Pulmonary artery endothelial cell (primary cell): ENCODE results near the gene HMX2. TPM values are rescaled to one million over a fixed set of nuclear protein-coding genes. Genes with fewer than 3 reads are reported as not detected.

Source experiments
- DNase-seq: peaks from one replicate; pipeline ENCODE4 v3.0.0-alpha.2; 2011; ENCODE audit warnings: low read depth, low spot score
- total RNA-seq: library from RNA; depleted of rRNA; stranded (reverse); fragments of >200 nt; gene quantifications from 2 replicates; pipeline ENCODE4 v1.2.3, GENCODE V29; 2014

The HMX2 gene
- not detected in 2 replicates for total RNA-seq

DNA sequence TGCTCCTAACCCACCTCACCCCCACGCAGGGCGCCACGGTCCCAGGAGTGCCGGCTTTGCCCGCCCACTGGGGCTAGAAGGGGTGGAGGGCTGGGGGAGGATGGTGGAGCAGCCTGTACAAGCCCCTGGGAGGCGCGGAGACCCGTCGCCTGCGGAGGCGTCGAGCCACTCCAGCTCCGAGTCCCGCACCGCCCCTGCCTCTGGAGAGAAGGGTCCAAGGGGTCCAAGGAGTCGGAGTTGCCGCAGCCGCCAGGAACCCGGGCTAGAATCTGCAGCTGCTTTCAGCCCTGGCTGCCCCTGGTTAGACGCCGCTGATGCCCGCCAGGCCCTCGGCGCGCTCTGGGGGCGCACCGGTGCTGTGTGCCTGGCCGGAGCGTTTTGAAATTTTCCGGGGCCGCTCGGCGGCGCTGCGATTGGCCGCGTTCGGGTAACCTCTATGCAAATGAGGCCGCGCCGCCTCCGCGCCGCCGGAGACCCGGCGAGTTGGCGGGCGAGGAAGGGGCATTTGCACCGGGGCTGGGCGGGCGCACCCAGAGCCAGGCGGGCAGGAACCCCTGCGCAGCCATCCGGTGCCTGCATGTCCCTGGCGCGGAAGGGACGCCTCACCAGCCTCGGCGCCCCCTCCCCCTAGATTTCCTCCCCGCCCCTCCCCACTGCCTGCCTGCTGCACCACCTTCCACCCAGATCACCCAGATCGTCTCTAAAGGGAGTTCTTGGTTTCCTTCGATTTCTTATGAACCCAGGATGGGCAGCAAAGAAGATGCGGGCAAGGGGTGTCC, at the start of gene HMX2:
Gene HMX2, plus strand, starts transcription at position 502 of the 779 bp plus-strand sequence. Its CDS starts 243 bp downstream, at position 745.
- no peak for DNase-seq

DNA sequence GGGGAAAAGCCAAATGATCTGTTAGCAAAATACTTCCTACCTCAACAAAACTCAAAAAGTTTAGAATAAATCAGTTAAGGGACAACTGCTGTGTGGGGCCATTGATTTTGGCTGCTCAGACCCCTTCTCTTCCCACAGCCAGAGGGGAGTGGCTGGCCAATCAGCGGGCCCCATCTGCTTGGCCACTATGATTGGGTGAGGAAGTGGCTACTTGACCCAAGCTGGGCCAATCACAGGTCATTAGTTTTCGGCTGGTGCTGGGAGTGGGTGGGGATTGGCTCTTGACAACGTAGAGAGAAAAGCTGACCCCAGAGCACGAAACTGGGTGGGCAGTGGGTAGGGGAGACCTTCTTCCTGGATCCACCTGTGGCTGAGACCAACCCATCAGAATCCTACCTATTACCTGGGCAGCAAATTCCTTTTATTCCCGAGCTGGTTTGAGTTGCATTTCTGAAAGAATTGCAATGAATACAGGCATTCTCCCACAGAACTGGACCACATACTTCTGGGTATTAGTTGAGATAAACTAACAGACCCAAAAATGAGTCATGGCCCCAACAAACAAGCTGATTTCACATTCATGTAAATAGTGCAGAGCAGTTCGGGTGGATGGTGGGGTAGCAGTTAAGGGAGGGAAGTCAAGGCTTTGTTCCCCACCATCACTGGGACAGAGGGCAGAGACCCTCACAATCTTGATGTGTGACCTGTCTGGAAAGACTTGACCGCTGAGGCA, 47.7 kb upstream of the HMX2 start:
- DNase-seq, result no peak

- no peak for DNase-seq
These were observed 46.1 kb upstream of the HMX2 start for GRCh38 chr10:123101872-123102271.

- no peak for DNase-seq
These were observed 45.3 kb upstream of the HMX2 start for GRCh38 chr10:123102673-123103072.

GRCh38 chr10:123103944-123104343, 44.0 kb upstream of the HMX2 start:
- DNase-seq, result no peak

GRCh38 chr10:123109466-123109865, 38.5 kb upstream of the HMX2 start:
- no peak for DNase-seq

GRCh38 chr10:123117644-123118417, 30.1 kb upstream of the HMX2 start:
- no peak for DNase-seq

- no peak for DNase-seq
These were observed 28.9 kb upstream of the HMX2 start for GRCh38 chr10:123119081-123119480.

DNA sequence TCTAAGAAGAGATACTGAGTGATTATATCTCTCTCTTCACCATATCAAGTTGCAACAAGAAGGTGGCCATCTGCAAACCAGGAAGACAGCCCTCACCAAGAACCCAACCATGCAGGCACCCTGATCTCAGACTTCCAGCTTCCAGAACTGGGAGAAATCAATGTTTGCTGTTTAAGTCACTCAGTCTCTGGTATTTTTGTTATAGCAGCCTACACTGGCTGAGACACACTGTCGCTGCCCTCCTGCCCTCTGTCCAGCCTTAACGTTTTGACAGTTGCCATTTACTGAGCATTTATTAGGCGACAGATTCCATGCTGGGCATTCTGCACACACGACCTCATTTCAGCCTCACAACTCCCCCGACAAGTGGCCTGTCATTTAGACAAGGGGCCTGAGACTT, 21.7 kb upstream of the HMX2 start:
- no peak for DNase-seq

- DNase-seq, result no peak
These were observed 18.2 kb upstream of the HMX2 start for GRCh38 chr10:123129618-123130271.

DNA sequence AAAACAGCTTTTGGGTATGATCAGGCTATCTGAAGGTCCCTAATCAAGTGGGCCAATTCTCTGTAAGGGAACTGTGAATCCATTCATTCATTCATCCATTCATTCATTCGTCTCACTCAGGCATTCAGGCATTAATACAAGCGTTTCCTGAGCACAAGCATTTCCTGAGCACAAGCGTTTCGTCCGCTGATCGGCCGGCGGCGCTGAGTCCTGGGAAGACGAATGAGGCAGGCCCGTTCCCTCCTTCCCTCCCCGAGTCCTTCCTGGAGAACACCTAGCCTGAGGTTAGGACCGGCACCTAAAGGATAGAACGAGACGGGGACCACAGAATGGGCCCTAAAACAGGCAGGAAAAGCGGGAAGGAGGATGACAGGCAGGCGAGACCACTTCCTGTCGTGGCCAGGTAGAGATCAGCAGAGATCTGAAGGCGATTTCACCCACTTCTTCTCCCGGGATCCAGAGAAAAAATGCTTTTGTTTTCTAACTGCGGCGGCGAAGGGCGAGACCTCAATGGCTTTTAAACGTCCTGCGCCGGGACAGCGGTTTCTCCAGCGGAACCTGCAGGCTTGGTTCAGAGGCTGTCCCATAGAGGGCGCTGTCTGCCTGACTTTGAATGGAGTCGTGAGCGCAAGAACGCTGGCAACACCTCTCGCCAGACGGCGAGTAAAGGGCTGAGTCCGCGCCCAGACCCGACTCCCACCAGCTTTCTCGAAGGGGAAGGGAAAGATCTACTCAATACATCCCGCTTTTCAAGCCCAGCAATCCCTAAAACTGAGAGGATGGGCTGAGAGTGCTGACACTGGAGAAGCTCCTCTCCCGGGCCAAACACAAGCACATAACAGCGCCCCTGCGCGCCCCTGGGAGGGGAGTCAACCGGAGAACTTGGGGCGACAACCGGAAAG, 15.1 kb upstream of the HMX2 start:
- peak; percentile 26 for DNase-seq

DNA sequence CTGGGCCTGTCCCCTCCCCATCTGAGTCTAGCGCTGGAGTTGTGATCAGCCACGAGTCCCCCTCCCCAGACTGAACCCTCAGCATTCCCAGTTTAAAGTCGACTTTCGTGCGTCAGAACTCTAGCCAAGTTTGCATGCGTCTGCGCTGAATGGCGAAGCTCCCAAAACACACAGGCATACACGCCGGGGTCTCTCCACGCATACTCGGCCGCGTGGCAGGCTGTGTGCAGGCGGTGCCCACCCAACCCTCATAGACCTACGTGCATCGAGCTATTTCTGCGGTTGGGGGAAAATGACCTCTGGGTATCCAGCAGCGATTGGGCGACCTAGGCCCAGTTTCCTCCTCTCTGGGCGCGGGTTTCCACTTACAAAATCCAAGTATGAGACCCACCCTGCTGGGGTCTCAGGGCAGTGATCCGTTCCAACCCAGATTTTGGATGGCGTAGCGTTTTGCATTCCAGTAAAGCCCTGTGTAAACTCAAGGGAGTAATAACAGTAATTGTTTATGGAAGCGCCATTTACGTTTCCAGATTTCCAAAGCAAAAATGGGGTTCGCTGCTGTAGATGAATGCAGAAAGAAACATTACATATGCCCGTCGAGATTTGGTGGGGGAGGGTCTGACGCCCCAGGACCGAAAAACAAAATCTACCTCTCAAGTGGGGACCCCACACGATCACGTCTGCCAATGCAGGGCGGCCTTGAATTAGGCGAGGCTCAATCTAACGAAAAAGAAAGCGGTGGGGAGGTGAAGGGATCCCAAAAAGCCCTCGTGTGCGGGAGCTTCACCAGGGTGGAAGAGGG, 14.2 kb upstream of the HMX2 start:
- no peak for DNase-seq

DNA sequence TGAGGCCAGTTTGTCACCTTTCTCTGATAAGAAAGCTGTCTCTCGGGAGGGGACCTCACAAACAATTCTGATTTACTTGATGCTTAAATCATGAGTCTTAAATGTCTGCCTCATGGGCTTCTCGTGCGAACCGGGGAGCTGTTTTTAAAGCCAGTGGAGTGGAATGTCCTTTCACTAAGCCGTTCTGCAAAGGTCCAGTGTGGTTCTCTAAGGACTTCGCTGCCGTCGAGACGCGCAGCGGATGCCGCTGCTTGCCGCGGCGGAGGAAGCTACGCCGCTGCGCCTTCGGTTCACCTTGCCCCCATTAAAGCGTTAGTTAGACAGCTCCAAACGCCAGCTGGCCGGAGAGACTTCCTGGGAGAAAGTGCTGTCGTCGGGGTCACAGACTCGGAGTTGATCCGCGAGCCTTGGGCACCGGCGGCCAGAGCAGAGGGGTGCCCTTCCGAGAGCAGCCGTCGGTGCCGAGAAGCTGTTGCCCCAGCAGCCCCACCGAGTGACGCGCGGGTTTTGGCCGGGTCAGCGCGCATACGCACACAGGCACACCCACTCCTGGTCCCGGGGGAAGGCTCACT, 13.5 kb upstream of the HMX2 start:
- DNase-seq, result no peak

- DNase-seq, result no peak
These were observed 13.0 kb upstream of the HMX2 start for GRCh38 chr10:123134915-123135414.

- no peak for DNase-seq
These were observed 12.4 kb upstream of the HMX2 start, which contains the start of gene HMX3 for GRCh38 chr10:123135415-123136141. Gene HMX3 (plus strand): TSS chr10:123135970. CDS start chr10:123136051, 81 bp downstream.

GRCh38 chr10:123136221-123136805, 11.6 kb upstream of the HMX2 start:
- DNase-seq, result no peak

GRCh38 chr10:123136806-123137642, 10.9 kb upstream of the HMX2 start:
- DNase-seq, result no peak
